ENCODE results near the gene PJVK. TPM values are rescaled to one million over a fixed set of nuclear protein-coding genes. Genes with fewer than 3 reads are reported as not detected.
"Not testable (repeated sequence)": the region's sequence is repeated elsewhere in the genome, so short reads cannot be mapped to it uniquely, and the experiment has no call there.

Gene PJVK
- total RNA-seq, 1 donor from 2014 or later = 3.3 TPM

DNA sequence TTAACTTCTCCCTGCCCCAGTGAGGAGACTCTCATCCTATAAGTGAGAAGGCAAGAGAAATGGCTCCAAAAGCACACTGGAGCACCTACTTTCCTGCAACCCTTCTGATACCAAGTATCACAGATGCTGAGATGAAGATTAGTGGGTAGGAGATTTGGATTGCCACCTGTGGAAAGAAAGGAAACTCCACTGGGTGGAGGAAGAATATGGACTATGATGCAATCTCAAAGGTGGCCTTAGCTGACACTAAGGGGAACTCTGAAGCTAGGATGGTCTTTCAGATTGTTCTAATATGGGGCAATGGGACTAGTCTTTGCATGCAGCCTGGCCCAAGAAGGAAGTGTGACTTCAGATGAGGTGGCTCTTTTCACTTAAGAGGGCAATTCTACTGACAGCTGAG, 21.8 kb upstream of the PJVK start:
- DNase-seq (ENCODE audit: low read depth) = no peak

DNA sequence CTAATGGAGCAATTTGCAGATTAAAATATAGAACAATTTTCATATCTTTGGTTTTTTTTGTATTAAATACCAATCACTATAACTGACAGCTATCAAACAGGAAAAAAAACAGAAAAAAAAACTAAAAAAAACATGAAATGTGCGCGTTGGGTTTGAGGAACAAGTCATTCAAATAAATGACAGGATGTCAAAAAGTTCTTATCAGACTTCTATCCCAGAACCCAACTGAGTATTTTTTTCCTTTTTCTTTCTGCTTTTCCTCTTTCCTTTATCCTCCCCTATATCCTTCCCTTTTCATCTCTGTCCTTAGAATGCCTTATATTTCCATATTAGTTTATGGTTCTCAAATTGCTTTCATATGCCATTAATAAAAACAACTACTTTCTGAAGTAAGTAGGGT, 14.5 kb upstream of the PJVK start:
- no peak for DNase-seq (ENCODE audit: low read depth)

DNA sequence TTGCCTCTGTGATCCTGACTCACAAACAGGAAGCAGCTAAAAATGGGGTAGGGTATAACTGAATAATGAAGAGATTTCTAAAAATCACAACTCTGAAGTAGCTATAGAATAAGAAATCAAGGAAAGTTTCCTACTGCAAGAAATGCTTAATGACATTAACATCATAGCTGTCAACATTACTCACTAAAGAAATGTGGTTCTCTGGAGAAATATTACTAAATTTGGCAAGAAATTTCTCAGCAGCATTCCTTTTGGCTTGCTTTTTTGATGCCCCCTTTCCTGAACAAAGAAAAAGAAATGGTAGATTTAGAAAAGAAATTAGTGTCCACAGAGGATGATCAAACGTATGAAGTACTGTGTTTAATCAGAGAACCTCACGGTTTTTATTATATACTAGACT, 9.8 kb upstream of the PJVK start:
- no peak for DNase-seq (ENCODE audit: low read depth)

DNA sequence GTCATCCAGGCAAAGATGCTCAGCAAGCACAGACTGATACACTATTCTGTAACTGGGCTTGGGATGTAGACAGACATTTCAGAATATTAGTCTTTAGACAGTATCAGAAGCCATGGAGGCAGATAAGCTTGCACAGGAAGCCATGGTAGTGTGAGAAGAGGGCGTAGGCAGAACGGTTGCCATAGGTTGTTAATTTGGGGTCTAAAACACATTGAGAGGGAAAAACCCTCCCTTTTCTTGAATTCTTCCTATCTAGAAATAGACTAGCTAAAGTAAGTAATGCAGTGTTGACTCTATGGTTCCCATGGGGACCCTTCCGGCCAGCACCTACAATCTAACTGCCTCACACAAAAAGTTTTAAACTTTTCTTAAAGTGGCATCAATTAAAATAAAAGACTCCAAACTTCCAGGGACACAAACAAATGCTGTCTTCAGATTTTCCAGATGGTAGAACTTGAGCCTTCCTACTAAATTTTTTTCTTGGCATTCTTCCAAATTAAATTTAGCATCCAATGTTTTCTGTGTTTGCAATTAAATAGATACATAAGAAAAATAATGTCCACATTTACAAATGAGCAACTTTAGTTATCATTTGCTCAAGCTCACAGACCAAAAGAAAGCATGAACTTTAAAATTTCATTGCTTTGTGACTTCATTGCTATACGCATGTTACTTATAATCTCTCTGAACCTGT, 2.1 kb upstream of the PJVK start:
- DNase-seq (ENCODE audit: low read depth) = no peak

DNA sequence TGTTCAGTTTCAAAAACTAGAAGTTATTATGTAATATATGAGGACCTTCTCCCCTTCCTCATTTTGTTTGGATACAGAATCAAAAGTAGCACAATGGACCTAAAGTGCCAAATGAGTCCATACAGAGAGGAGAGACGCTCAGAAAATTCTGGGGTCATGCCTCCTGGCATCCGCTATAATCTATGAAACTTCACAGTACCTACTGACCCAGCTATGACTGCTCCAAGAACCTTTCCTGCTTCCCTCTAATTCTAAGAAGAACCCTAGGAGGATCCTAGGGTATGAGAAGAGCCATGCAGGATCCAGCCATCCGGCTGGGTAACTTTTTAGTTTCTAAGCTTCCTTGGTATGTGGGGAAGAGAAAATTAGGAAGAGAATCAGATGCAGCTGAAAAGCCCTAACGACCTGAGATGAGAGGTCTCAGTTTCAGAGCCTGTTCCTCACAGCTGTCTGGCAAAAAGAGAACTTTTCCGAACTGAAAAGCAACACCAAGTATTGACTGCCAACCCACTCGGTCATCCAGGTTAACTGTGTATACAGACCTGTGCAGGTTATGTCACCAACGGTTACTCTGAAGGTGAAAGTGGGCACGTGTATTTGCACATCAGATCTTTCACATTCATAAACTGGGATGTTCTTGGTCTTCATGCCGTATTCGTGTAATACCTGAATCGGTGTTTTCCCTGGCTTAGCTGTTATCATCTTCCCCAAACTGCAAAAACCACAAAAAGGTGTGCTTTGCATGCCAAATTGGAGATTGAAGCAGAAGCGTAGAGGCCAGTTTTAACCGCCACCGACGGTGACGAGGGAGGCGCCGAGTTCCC, 1.3 kb upstream of the PJVK start:
- peak; percentile 19 for DNase-seq (ENCODE audit: low read depth)

DNA sequence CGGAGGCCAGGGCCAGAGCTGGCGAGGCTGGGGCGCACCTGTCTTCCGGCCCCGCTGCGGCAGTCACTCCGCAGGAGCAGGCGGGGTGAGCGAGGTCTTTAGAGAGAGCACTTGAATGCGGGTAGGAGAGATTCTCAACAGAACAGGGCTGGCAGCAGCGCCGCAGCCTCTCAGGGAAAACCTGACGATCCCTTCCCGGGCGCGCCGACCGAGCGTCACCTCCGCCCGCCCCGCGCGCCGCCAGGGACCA, 729 bp upstream of the PJVK start:
- no peak for DNase-seq (ENCODE audit: low read depth)

DNA sequence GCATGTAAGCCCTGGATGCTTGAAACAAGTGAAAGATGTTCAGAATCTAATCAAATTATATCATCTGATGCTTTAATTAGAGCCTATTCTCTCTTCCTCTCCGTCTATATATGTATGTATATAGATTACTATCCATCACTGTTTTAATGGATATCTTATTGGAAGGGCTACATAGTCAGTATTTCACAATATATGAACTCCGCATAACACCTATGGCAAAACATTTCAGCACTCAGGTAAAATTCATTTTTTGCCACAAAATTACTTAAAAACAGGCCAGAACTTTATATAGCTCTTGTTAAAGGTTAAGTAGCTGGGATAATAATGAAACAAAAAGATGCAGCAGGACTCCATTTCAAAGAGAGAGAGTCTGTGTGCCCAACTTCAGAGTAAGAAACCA, 1.2 kb downstream of the PJVK start:
- no peak for DNase-seq (ENCODE audit: low read depth)

DNA sequence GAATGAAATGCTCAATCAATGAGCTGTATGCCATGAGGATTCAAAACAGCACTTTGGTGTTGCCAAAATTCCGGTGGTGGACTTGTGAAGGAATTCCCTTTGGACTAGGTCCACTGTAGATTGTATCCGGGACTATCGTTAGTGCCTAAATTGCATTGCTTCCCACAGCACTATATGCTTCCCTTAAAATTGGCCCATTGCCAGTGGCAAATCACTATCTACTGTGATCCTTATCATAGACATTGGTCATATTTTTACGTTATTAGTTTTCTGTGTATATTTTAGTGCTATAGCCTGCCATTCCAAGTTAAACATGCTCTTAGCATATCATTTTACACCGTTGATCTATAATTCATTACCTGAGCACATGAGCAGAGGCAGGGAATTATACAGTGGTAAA, 1.7 kb downstream of the PJVK start:
- DNase-seq (ENCODE audit: low read depth) = no peak

DNA sequence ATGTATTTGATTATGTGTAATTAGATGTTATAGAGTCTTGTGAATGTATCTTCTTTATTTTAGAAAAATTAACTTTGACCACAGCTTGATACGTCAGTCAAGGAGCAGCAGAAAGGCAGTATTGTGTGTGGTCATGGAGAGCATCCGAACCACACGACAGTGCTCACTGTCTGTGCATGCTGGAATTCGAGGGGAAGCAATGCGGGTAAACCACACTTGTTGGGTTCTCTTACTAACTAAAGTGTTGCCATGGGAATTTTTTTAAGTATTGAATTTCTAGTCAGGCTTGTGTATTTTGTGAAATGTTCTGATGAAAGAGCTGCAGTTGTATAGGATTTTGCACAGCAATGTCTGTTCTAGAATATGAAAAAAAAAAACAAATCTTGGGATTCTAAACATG, 4.8 kb downstream of the PJVK start:
- no peak for DNase-seq (ENCODE audit: low read depth)

DNA sequence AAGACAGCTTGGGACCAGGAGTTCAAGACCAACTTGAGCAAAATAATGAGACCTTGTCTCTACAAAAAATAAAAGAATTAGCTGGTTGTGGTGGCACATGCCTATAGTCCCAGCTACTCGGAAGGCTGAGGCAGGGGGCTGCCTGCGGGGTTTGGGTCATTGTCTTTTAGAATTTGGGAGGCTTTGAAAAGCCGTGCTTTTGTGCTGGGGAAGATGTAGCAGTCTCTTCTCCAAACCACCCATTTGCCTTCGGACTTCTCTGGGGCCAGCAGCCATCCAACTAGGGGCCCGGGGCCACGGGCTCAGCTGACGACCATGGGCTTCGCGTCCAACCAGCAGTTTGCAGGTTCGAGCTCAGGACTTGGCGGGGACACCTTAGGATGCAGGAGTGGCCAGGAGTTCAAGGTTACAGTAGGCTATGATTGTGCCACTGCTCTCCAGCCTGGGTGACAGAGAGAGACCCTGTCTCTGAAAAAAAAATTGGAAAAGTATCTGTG, 6.3 kb downstream of the PJVK start:
- DNase-seq (ENCODE audit: low read depth) = no peak

DNA sequence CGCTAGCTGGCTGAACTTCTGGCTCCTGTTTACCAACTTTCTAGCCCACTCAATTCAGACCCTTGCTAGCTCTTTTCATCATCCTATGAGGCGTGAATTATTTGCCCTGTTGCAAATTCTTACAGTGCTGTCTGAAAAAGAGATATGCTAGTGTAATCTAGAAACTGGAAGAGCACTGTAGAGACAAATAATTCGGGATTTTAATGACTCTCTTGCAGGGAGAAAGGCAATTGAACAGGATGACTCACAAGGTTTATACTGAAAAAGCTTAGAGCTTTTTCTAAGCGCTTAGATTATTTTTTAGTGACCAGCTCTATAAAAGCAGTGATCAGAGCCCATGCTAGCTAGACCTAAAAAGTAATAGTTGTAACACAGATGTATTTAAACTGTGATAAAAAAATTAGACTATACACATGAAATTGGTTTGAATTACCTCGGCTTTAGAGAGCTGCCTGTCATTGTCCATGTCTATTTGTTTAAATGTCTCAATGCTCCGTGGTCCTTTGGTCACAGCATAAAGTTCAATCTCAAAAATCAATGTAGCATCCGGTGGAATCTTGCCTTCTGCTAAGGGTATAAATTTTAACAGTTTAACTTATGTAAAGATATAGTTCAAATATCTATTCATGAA, 18.2 kb downstream of the PJVK start:
- DNase-seq (ENCODE audit: low read depth) = no peak

DNA sequence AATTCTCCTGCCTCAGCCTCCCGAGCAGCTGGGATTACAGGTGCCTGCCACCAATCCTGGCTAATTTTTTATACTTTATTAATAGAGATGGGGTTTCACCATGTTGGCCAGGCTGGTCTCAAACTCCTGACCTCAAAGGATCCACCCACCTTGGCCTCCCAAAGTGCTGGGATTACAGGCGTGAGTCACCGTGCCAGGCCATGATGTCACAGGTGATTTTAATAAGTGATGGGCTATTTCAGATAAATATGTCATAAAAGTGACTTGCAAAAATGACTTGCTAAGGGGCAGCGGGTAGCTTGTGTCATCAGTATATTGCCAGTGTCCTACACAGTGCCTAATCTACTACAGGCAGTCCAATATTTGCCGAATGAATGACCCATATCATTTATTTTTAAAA, 20.1 kb downstream of the PJVK start:
- not testable (repeated sequence) for DNase-seq (ENCODE audit: low read depth)

DNA sequence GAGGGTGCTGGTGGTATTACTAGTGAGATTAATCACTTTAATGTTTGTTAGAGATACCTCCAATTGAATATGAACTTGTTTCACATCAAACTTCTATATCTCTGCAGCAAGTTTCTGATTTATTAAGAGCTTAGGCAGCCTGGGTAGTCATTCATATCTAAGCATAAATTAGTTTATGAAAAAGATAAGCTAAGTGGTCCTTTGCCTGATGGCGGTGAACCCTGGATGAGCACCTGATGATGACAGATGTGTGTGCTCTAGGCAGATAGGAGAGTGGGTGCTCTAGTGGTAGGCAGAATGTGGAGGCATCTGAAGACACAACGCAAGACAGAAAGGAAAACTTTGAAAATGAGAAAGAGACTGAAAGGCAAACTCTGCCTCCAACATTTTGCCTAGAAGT, 22.2 kb downstream of the PJVK start:
- DNase-seq (ENCODE audit: low read depth) = no peak

DNA sequence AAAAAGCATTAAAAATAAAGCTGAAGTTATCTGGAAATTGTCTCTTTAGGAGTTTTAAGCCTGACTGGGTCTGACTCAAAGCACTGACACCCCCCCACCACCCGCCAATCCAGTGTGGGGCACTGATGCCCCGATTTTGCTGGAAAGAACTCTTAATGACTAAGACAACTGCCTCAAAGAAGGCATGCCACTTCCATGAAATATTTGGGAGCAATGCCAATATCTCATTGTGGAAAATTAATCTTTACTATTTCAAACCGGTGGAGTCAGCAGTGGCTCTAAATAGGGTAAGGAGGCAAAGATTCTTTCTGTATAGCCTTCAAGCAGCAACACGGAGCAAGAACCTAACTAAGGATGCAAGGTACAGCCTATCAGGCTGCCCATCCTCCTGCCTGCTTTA, 22.8 kb downstream of the PJVK start:
- DNase-seq (ENCODE audit: low read depth) = no peak

DNA sequence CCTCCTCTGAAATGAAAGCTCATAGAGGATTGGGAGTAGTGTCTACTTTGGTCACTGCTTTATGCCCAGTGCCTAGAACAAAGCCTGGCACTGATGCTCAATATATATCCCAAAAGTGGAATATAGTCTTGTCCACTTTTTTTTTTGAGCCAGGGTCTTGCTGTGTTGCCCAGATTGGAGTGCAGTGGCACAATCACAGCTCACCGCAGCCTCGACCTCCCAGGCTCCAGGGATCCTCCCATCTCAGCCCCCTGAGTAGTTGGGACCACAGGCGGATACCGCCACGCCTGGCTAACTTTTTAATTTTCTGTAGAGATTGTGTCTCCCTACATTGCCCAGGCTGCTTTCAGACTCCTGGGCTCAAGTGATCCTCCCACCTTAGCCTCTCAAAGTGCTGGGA, 23.4 kb downstream of the PJVK start:
- no peak for DNase-seq (ENCODE audit: low read depth)

DNA sequence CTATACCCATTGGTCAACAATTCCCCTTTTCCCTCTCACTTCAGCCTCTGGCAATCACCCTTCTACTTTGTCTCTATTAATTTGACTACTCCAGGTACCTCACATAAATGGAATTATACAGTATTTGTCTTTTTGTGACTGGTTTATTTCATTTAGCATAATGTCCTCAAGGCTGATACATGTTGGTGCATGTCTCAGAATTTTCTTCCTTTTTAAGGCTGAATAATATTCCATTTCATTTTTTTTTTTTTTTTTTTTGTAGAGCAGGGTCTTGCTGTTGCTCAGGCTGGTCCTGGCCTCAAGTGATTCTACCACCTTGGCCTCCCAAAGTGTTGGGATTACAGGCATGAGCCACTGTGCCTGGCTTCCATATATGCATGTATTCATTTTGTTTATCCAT, 25.3 kb downstream of the PJVK start:
- DNase-seq (ENCODE audit: low read depth) = no peak

DNA sequence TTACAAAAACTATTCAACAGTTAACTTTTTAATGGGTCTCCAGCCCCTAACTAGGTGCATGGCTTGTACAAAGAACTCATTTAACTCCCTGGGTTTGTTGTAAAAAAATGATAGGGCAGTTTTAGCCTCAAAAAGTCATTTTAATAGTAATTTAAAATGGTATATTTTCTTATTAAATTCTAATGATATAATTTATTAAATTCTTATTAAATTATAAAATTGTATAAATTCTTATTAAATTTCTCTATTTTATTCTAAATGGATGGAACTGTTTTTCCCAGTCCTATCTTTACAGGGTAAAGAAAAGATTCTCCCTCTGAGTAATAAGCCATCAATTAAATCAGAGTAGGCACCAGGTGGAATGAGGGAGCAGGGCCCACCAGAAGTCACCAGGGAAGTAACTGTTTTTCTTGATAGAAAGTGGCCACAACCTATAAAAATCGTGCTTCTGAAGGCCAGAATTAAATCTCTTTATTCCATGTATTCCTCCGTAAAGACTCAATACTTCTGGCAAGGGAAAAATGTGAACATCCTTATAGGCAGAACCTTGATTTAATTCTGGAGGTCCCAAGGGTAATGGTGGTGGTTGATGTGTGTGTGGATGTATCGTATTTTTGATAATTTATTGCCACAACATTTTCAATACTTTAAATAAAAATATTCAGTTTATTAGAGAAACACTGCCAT, 26.4 kb downstream of the PJVK start:
- no peak for DNase-seq (ENCODE audit: low read depth)

DNA sequence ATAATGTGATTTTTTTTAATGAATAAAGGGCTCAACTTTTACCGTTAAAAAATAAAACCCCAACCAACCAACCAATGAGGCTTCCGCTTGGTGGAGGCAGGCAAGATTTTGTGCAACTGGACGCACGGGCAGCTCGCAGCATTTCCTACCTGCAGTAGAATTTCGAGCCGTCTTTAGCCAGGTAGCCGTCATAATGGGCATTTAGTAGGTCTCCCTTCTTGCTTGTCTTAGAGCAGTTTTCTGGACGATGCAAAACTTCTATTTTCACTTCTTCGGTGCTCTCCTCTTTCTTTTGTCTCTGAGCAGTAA, 26.9 kb downstream of the PJVK start:
- peak; percentile 17 for DNase-seq (ENCODE audit: low read depth)

DNA sequence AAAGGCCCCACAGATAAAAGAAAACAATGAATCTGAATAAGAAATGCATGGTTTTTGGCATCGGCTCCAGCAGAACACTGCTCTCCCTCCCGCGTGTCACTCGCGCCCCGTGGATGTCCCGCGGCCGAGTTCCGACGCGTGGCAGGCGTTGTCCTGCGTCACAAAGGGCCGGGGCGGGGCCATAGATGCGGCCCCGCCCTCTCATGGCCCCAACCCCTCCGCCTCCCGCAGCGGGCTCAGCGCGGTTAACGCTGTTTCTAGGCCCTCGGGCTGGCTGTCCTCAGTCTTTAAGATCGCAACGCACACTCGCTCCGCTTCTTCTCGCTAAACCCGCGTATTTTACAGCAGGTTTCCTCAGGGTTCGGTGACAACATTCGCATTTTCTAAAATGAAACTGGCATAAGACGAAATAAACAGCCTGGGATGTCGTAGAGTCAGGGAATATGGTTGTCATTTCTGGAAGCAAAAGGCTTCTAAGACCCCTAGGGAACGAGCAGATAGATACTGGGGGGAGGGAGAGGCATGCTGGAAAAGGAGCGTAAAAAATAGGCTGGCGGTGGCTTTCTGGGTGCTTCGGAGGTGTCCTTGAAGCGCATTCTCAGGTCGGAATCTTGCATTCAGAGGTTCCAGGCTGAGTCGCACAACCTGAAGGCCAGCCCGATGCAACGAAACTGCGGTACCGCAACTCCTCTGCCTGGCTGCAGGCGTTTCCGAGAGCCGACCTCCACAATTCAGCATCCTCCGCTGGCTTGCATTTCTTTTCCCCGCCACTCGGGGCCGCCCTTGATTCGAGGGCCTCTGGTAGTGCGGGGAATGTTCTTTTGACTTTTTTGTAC, 27.5 kb downstream of the PJVK start, which contains the start of gene FKBP7:
Gene FKBP7 (minus strand): TSS at position 162 of the 836 bp plus-strand sequence. CDS start 101 bp downstream, at position 61.
- DNase-seq (ENCODE audit: low read depth) = peak; percentile 57

DNA sequence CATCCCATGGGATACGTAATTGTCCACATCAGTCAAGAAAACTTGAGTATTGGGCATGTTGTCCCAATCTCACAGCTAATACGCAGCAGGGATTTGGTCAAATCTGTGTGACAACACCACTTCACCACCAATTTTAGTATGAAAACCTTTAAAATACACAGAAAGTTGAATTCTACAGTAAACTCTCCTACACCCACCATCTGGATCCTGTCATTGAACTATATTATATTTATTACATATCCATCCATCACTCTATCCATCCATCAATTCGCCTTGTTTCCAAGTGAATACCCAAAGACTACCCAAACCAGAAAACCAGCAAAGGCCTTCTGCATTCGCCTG, 28.1 kb downstream of the PJVK start:
- DNase-seq (ENCODE audit: low read depth) = no peak

DNA sequence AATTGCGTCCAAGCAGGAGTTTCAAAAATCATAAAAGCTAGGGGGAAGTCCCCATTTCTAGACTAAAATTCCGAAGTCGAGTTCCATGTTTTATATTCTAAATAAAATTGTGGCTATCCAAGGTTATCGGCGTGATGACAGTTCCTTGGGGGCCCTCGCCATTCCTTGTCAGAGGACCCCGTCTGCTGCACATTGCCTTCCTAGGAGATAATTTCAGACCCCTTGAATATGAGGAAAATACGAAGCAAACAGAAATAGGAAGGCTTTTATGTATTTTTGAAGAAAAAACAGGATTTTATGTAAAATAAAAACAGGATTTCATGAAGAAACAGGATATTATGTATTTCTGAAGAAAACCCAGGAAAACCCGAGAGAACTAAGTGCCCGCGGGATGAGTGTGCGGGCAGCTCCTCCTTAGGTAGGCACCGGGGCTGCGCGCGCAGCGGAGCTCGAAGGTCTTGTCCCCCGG, 28.6 kb downstream of the PJVK start:
- DNase-seq (ENCODE audit: low read depth) = no peak

All from renal cortical epithelial cell (primary cell).